ENCODE results near the gene PRX. TPM values are rescaled to one million over a fixed set of nuclear protein-coding genes. Genes with fewer than 3 reads are reported as not detected.
A peak's percentile ranks its signal among the peaks of the same experiment; 100 is the strongest.

Gene PRX
- total RNA-seq, 3 donors from 2014 or later: 1.1 to 6.8 (median 1.7) TPM

- peak in 2 of 3 donors; percentile 30 to 49 for DNase-seq
- Histone ChIP-seq H3K4me1 (ENCODE audit: low read depth) (peaks cover 5% of the 10 kb centered on the region), H3K36me3 (ENCODE audit: low read depth) (no peaks in the 10 kb centered on the region), H3K9me3 (no peaks in the 10 kb centered on the region), H3K4me3 (no peak overlapping the region)
- ATAC-seq: peak; percentile 15
- intact Hi-C loops (cut with DNase I, micrococcal nuclease): no loop called here
- TF ChIP-seq, protein P1, sequence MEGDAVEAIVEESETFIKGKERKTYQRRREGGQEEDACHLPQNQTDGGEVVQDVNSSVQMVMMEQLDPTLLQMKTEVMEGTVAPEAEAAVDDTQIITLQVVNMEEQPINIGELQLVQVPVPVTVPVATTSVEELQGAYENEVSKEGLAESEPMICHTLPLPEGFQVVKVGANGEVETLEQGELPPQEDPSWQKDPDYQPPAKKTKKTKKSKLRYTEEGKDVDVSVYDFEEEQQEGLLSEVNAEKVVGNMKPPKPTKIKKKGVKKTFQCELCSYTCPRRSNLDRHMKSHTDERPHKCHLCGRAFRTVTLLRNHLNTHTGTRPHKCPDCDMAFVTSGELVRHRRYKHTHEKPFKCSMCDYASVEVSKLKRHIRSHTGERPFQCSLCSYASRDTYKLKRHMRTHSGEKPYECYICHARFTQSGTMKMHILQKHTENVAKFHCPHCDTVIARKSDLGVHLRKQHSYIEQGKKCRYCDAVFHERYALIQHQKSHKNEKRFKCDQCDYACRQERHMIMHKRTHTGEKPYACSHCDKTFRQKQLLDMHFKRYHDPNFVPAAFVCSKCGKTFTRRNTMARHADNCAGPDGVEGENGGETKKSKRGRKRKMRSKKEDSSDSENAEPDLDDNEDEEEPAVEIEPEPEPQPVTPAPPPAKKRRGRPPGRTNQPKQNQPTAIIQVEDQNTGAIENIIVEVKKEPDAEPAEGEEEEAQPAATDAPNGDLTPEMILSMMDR (IDR thresholded peaks at IDR 0.05): no peak
These were observed 5.2 kb downstream of the PRX start for GRCh38 chr19:40407714-40408597.

DNA sequence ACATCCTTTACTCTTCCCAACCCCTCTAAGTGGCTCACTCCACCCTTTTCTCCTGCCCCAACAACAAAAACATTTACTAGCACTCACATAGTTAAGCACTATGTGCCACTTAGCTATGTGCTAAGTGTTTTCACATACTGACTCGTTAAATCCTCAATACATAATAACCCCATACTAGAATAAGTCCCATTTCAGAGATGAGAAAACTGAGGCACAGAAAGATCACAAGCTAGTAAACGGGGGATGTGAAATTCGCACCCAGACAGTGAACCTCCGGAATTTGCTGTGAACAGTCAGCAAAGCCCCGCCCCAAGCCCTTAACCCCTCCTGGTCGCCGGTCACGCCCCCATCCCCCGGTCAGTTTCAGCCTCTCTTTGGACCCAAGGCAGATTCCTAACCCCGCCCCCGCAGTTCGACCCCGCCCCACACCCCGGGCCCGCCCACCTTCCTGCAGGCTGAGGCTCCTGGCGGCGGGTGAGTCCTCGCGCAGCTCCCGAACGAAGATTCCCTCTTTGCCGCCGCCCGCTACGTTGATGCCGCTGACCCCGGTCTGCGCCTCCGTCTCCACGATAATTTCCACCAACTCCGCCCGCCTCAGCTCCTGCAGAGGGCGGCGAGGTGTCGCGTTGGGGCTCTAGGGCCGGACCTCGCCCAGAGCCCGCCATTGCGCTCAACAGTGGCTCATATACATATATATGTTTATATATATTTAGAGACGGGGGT is 9.8 kb downstream of the PRX start:
- peak; percentile 90 for ATAC-seq
- H3K4me3 ChIP-seq: peak overlapping the region; percentile 24
- peaks cover 5% of the 10 kb centered on the region for H3K4me1 ChIP-seq (ENCODE audit: low read depth)
- DNase-seq: peak; percentile 94 to 95 (median 94)
- H3K36me3 ChIP-seq (ENCODE audit: low read depth): no peaks in the 10 kb centered on the region
- TF ChIP-seq, protein P1 (IDR thresholded peaks at IDR 0.05): no peak
- intact Hi-C loops (cut with DNase I, micrococcal nuclease): no loop called here
- H3K9me3 ChIP-seq: no peaks in the 10 kb centered on the region

- Histone ChIP-seq H3K4me3 (no peak overlapping the region), H3K4me1 (ENCODE audit: low read depth) (no peaks in the 10 kb centered on the region), H3K36me3 (ENCODE audit: low read depth) (no peaks in the 10 kb centered on the region), H3K9me3 (no peaks in the 10 kb centered on the region)
- TF ChIP-seq, protein P1 (IDR thresholded peaks at IDR 0.05): no peak
- intact Hi-C loops (cut with DNase I, micrococcal nuclease): no loop called here
- DNase-seq: no peak
- no peak for ATAC-seq
These were observed 12.6 kb downstream of the PRX start for GRCh38 chr19:40400559-40400958.

DNA sequence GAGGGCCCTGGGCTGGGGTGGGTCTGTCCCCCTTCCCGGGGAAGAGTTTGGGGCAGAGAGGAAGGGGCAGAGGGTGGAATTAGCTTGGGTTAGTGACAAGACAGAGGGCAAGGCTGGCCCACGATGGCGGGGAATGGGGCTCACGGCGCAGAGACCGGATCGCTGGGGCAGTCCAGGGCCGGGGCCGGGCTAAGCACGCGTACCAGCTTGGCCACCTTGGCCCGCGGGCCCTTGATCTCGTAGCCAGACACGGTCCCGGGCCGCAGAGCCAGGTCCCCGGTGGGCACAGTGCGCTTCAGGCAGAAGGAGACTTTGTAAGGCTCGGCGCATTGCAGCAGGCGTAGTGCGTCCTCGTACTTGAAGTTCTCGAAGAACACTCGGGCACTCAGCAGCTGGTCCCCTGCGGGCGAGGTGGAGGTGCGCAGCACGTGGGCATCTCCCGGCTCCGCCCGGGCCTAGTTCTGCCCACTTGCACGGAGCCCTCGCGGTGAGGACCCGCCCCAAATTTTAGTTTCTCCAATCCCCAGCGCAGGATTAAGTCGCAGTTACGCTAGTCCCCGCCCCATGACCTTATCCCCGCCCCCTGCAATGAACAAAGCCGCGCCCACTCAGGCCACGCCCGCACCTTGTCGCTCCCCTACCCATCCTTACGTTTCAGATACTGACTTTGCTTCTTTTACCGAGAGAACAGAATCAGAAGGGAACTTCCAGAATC is 14.6 kb downstream of the PRX start:
- Histone ChIP-seq H3K36me3 (ENCODE audit: low read depth) (no peaks in the 10 kb centered on the region), H3K4me3 (no peak overlapping the region), H3K4me1 (ENCODE audit: low read depth) (no peaks in the 10 kb centered on the region), H3K9me3 (no peaks in the 10 kb centered on the region)
- intact Hi-C loops (cut with DNase I, micrococcal nuclease): no loop called here
- ATAC-seq (peak; percentile 54), DNase-seq (peak in 2 of 3 donors; percentile 65 to 79)
- TF ChIP-seq, protein P1 (IDR thresholded peaks at IDR 0.05): no peak

- ATAC-seq: no peak
- DNase-seq: no peak
- H3K4me3 ChIP-seq: no peak overlapping the region
- intact Hi-C loops (cut with DNase I, micrococcal nuclease): no loop called here
- H3K9me3 ChIP-seq: no peaks in the 10 kb centered on the region
- H3K4me1 ChIP-seq (ENCODE audit: low read depth): no peaks in the 10 kb centered on the region
- TF ChIP-seq, protein P1 (IDR thresholded peaks at IDR 0.05): no peak
- no peaks in the 10 kb centered on the region for H3K36me3 ChIP-seq (ENCODE audit: low read depth)
These were observed 15.6 kb downstream of the PRX start for GRCh38 chr19:40397568-40397906.

Data from mucosa of descending colon (tissue), 3 donors.